GM18951 (cell line): Measurements from ENCODE around the gene MROH8.
A peak's percentile ranks its signal among the peaks of the same experiment; 100 is the strongest.

Experiments
- POLR2A ChIP-seq: IDR thresholded peaks from 4 replicates; pipeline ENCODE4 v1.6.1; 2011; ENCODE audit warnings: mild to moderate bottlenecking; ENCODE audit not compliant: insufficient read length, insufficient read depth; ENCODE audit errors: extremely low read depth
- in situ Hi-C: fragments of 300-500 bp; cut with MboI; formaldehyde crosslinking; loops from one replicate; pipeline ENCODE4 v1.12.0; 2022; ENCODE audit warnings: low sequenced_read_pairs, mixed read lengths, inconsistent platforms; ENCODE audit not compliant: unreplicated experiment

The MROH8 gene

GRCh38 chr20:37178839-37179682, at the start of gene MROH8, which contains the start of gene RPN2:
Gene MROH8, minus strand, starts transcription at chr20:37179548.
Gene RPN2, plus strand, starts transcription at chr20:37179330. Its CDS starts 27 bp downstream, at chr20:37179357.
- in situ Hi-C loops, result no loop called here
- peak; percentile 86 for TF ChIP-seq POLR2A

GRCh38 chr20:37228656-37229055, 49.3 kb upstream of the MROH8 start:
- in situ Hi-C loops, result no loop called here
- TF ChIP-seq POLR2A, result no peak

- no peak for TF ChIP-seq POLR2A
These were observed 48.7 kb upstream of the MROH8 start for GRCh38 chr20:37228082-37228481.

GRCh38 chr20:37226889-37227288, 47.5 kb upstream of the MROH8 start:
- TF ChIP-seq POLR2A, result no peak
- in situ Hi-C loops, result no loop called here

More at GRCh38 chr20:37228082-37228481, 48.7 kb upstream of the MROH8 start:
- in situ Hi-C loops, result no loop called here

- in situ Hi-C loops, result no loop called here
- no peak for TF ChIP-seq POLR2A
These were observed 45.8 kb upstream of the MROH8 start for GRCh38 chr20:37225146-37225545.

GRCh38 chr20:37223053-37223452, 43.7 kb upstream of the MROH8 start:
- no peak for TF ChIP-seq POLR2A
- in situ Hi-C loops, result no loop called here

- no peak for TF ChIP-seq POLR2A
- in situ Hi-C loops, result no loop called here
These were observed 42.7 kb upstream of the MROH8 start for GRCh38 chr20:37222086-37222485.

GRCh38 chr20:37220731-37221130, 41.4 kb upstream of the MROH8 start:
- in situ Hi-C loops, result no loop called here
- TF ChIP-seq POLR2A, result no peak

- no peak for TF ChIP-seq POLR2A
- in situ Hi-C loops, result no loop called here
These were observed 40.7 kb upstream of the MROH8 start for GRCh38 chr20:37219751-37220668.

GRCh38 chr20:37218976-37219375, 39.6 kb upstream of the MROH8 start:
- in situ Hi-C loops, result no loop called here
- no peak for TF ChIP-seq POLR2A

- no peak for TF ChIP-seq POLR2A
- in situ Hi-C loops, result no loop called here
These were observed 39.1 kb upstream of the MROH8 start for GRCh38 chr20:37218441-37218840.

GRCh38 chr20:37209661-37210314, 30.4 kb upstream of the MROH8 start:
- TF ChIP-seq POLR2A, result no peak
- in situ Hi-C loops, result no loop called here

GRCh38 chr20:37209193-37209592, 29.8 kb upstream of the MROH8 start:
- no peak for TF ChIP-seq POLR2A
- in situ Hi-C loops, result no loop called here
